Heart left ventricle (tissue), 13 donors: ENCODE results near the gene ADAM23.

Experiments
- CTCF ChIP-seq, 12 donors: fragments of 200-600 bp; sonication (generic) in 4 of 12; IDR thresholded peaks; one replicate each; pipeline versions ENCODE4 v1.5.0 to v1.8.0; 2018 to 2022; ENCODE audit warnings: antibody characterized with exemption in 12 of 12, mild to moderate bottlenecking in 5 of 12
- POLR2A ChIP-seq, 2 donors: fragments of 450-650 bp; IDR thresholded peaks; one replicate each; pipeline ENCODE4 v1.6.1; 2017; ENCODE audit warnings: antibody characterized with exemption in 2 of 2, mild to moderate bottlenecking in 2 of 2, moderate library complexity in 2 of 2
- donor health status: ischemic (EF 13 %, LVEDD 7.1; RV severe dilation, severe dysfunction).
- donor health status: DM: no; HTN: yes; CAD: no.
- donor health status: DM: no; HTN: no; CAD: no.
- donor health status: ischemic (EF 25% LVEDD 6.9; RV normal size, moderate dysfunction).
- donor health status: ischemic (EF 25% LVEDD 5.7; RV mildly dilated, moderate dysfunction).
- donor health status: ischemic (EF 35%, LVEDD 5.7; RV mildly dilated, moderate dysfunction).
- donor health status: nonischemic (EF 11% LVEDD 7.7; RV severe dilation, severe dysfunction).
- donor health status: DM: yes; HTN: yes; CAD: no.
- donor health status: PGD.
- donor health status: ischemic (EF 29% LVEDD 5.4; RV normal size, mild dysfunction).
- donor health status: nonischemic (EF 23%, LVEDD 6.1; RV moderate dilation, normal function).

GRCh38 chr2:206521115-206521514 is 77.8 kb downstream of the ADAM23 start:
- TF ChIP-seq CTCF (IDR thresholded peaks at IDR 0.05): peak in 4 of 12 donors; percentile 14 to 36 (median 18)
- TF ChIP-seq POLR2A (IDR thresholded peaks at IDR 0.05): no peak
